K562 (cell line): ENCODE measurements around the gene EOGT. TPM values are rescaled to one million over a fixed set of nuclear protein-coding genes. Genes with fewer than 3 reads are reported as not detected.
A peak's percentile ranks its signal among the peaks of the same experiment; 100 is the strongest.

ENCODE experiments used
- CEBPG ChIP-seq, 3 experiments: fragments of 200-800 bp in 1 of 3; sonication (Bioruptor generic) in 1 of 3; sonication (generic) in 1 of 3; formaldehyde crosslinking in 1 of 3; IDR thresholded peaks in 2 of 3; conservative IDR thresholded peaks in 1 of 3; 2 replicates each; pipeline versions ENCODE4 v1.6.1 to v1.8.0; 2016 to 2022; ENCODE audit warnings: missing compliant biosample characterization in 2 of 3, missing genetic modification characterization in 2 of 3, mild to moderate bottlenecking in 1 of 3, missing genetic modification reagents in 1 of 3
- CREB1 ChIP-seq, 2 experiments: sonication (generic) in 1 of 2; formaldehyde crosslinking in 1 of 2; IDR thresholded peaks; 2 replicates each; pipeline versions ENCODE4 v1.6.1 to v1.8.0; 2012 to 2022; ENCODE audit warnings: inconsistent platforms in 1 of 2, mild to moderate bottlenecking in 1 of 2, missing genetic modification reagents in 1 of 2, moderate library complexity in 1 of 2
- EWSR1 ChIP-seq: fragments of 450-650 bp; IDR thresholded peaks from 2 replicates; pipeline ENCODE4 v1.6.1; 2018; ENCODE audit warnings: borderline replicate concordance, mild to moderate bottlenecking, low read depth, moderate library complexity; ENCODE audit not compliant: partially characterized antibody
- HMGN3 ChIP-seq: IDR thresholded peaks from 2 replicates; pipeline ENCODE4 v1.6.1; 2011; ENCODE audit warnings: borderline replicate concordance, low read depth, mild to moderate bottlenecking, mixed read lengths, low read length; ENCODE audit not compliant: insufficient read length; ENCODE audit errors: extremely low read depth
- HNRNPLL ChIP-seq: fragments of 200-400 bp; formaldehyde crosslinking; IDR thresholded peaks from 2 replicates; pipeline ENCODE4 v1.6.1; 2017; ENCODE audit warnings: low read length, low read depth, mild to moderate bottlenecking; ENCODE audit not compliant: poor library complexity, severe bottlenecking
- NFXL1 ChIP-seq: fragments of 450-650 bp; formaldehyde crosslinking; IDR thresholded peaks from 2 replicates; pipeline ENCODE4 v1.4.0; 2021; ENCODE audit warnings: mild to moderate bottlenecking
- NONO ChIP-seq, 2 experiments: fragments of 200-400 bp in 1 of 2; fragments of 450-650 bp in 1 of 2; formaldehyde crosslinking in 1 of 2; IDR thresholded peaks; 2 replicates each; pipeline ENCODE4 v1.6.1; 2017; ENCODE audit warnings: low read depth in 2 of 2, mild to moderate bottlenecking in 2 of 2, moderate library complexity in 2 of 2, low read length in 1 of 2
- NR2C2 ChIP-seq, 2 experiments: fragments of 200-800 bp in 1 of 2; sonication (Bioruptor generic) in 1 of 2; sonication (generic) in 1 of 2; formaldehyde crosslinking in 1 of 2; IDR thresholded peaks; 2 replicates each; pipeline versions ENCODE4 v1.6.1 to v1.8.0; 2016 to 2022; ENCODE audit warnings: mild to moderate bottlenecking in 1 of 2, missing compliant biosample characterization in 1 of 2, missing genetic modification characterization in 1 of 2, missing genetic modification reagents in 1 of 2
- POLR2A ChIP-seq: fragments of 450-650 bp; conservative IDR thresholded peaks from 2 replicates; pipeline ENCODE4 v1.6.1; 2016
- RBM39 ChIP-seq: fragments of 200-400 bp; formaldehyde crosslinking; optimal IDR thresholded peaks from 2 replicates; pipeline ENCODE3; 2018; ENCODE audit warnings: low read depth, low read length
- RHOXF2B ChIP-seq: fragments of 250-450 bp; sonication (Bioruptor Pico); conservative IDR thresholded peaks from 2 replicates; pipeline ENCODE4 v1.5.1; 2021
- RUNX1 ChIP-seq: sonication (generic); IDR thresholded peaks from 2 replicates; pipeline ENCODE4 v1.6.1; 2016; ENCODE audit warnings: antibody characterized with exemption, low read depth
- SLC30A9 ChIP-seq: fragments of 250-450 bp; sonication (Bioruptor Pico); IDR thresholded peaks from 2 replicates; pipeline ENCODE4 v1.8.0; 2022; ENCODE audit warnings: mild to moderate bottlenecking, moderate library complexity
- STAG1 ChIP-seq: sonication (generic); formaldehyde crosslinking; IDR thresholded peaks from 2 replicates; pipeline ENCODE4 v1.5.0; 2020; ENCODE audit warnings: missing genetic modification reagents, borderline replicate concordance
- TRIM28 ChIP-seq: fragments of 450-650 bp; IDR thresholded peaks from 2 replicates; pipeline ENCODE4 v1.6.1; 2017
- ZNF778 ChIP-seq: fragments of 450-650 bp; formaldehyde crosslinking; IDR thresholded peaks from 2 replicates; pipeline ENCODE4 v1.4.0; 2020; ENCODE audit warnings: mild to moderate bottlenecking, moderate library complexity
- ZNF830 ChIP-seq: fragments of 250-450 bp; sonication (Bioruptor Pico); IDR thresholded peaks from 2 replicates; pipeline ENCODE4 v1.5.0; 2021; ENCODE audit warnings: mild to moderate bottlenecking
- polyA plus RNA-seq, 8 experiments: library from polyadenylated mRNA; depleted of rRNA in 4 of 8; stranded (reverse) in 5 of 8; unstranded in 3 of 8; fragments of >200 nt; fragmentation: Nextera tagmentation in 2 of 8; fragmentation: Illumina TruSeq in 1 of 8; extraction: Ambion mirVana in 2 of 8; extraction: Trizol in 1 of 8; gene quantifications; 2 replicates each; pipeline versions ENCODE4 v1.2.1 to v1.2.3, GENCODE V29; 2011 to 2014; ENCODE audit warnings: inconsistent platforms in 1 of 8, missing spikeins in 1 of 8
- total RNA-seq, 7 experiments: library from RNA; depleted of rRNA in 6 of 7; stranded (reverse); fragments of >200 nt in 6 of 7; fragmentation: Illumina TruSeq in 2 of 7; extraction: Trizol in 2 of 7; gene quantifications; 2 replicates each; pipeline versions ENCODE4 v1.2.1 to v1.2.3, GENCODE V29; 2011 to 2021; ENCODE audit warnings: low replicate concordance in 1 of 7
- TF ChIP-seq, protein P1 (sequence below), 2 experiments: fragments of 450-650 bp in 1 of 2; sonication (generic) in 1 of 2; formaldehyde crosslinking; conservative IDR thresholded peaks; 2 replicates each; pipeline versions ENCODE4 v1.4.0 to v1.8.1; 2020 to 2022; ENCODE audit warnings: mild to moderate bottlenecking in 1 of 2, missing genetic modification reagents in 1 of 2
- TF ChIP-seq, protein P2 (sequence below): fragments of 250-450 bp; sonication (Bioruptor Pico); IDR thresholded peaks from 2 replicates; pipeline ENCODE4 v1.8.0; 2021; ENCODE audit warnings: moderate library complexity, mild to moderate bottlenecking, inconsistent platforms
- TF ChIP-seq, protein P3 (sequence below): fragments of 450-650 bp; formaldehyde crosslinking; IDR thresholded peaks from 2 replicates; pipeline ENCODE4 v1.4.0; 2022; ENCODE audit warnings: missing genetic modification characterization
- TF ChIP-seq, protein P4 (sequence below): sonication (generic); formaldehyde crosslinking; IDR thresholded peaks from 2 replicates; pipeline ENCODE4 v1.8.0; 2022; ENCODE audit warnings: mild to moderate bottlenecking, missing genetic modification reagents, borderline replicate concordance
- TF ChIP-seq, protein P5 (sequence below): fragments of 450-650 bp; conservative IDR thresholded peaks from 2 replicates; pipeline ENCODE4 v1.6.1; 2016; ENCODE audit warnings: missing genetic modification characterization, low read depth, mild to moderate bottlenecking, missing compliant biosample characterization, moderate library complexity

The EOGT gene
- total and polyA plus RNA-seq, 9 of the 15 experiments (the other 6 are each of a cell fraction or from before 2014, with no cell fraction given), result 3.6 to 17.9 (median 7.4) TPM

DNA sequence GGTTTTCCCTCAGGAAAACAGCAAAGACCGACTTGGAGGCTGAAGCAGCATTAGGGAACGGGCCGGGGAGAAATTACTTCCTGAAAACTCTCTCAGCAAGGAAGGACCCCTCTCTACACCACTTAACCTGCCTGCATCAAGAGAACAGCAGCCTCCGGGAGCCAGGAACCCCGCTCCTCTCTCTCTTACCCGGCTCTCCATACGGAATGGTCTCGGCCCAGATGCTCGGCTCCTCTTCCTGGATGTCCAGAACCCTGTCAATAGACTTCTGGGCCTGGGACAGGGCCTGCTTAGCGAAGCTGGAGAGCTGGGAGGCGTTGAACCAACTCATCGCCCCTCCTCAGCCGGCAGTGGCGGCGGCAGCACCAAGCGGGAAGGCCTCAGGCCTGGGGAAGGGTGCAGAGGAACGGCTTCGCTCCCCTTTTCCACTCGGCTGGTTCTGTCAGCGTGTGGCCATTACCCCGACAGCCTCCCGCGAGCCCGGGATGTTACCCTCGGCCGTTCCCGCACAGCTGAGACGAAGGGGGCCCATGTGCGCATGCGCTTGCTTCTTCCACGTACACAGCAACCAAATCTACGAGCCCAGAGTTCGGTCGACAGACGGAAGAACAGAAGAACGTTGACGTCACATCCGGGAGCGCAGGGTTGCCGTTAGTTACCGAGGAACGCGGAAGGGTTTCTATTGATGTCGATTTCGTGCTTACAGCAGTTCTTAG lies 38.4 kb upstream of the EOGT start, which contains the start of gene TMF1 (continued):
- TF ChIP-seq, protein P1, sequence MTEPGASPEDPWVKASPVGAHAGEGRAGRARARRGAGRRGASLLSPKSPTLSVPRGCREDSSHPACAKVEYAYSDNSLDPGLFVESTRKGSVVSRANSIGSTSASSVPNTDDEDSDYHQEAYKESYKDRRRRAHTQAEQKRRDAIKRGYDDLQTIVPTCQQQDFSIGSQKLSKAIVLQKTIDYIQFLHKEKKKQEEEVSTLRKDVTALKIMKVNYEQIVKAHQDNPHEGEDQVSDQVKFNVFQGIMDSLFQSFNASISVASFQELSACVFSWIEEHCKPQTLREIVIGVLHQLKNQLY (CRISPR knock-in tag; conservative IDR thresholded peaks at IDR 0.05), result no peak
- no peak for TF ChIP-seq RUNX1
- TF ChIP-seq SLC30A9 (CRISPR knock-in tag), result no peak
- TF ChIP-seq HNRNPLL, result no peak
- no peak for TF ChIP-seq ZNF830 (CRISPR knock-in tag)
- TF ChIP-seq, protein P2, sequence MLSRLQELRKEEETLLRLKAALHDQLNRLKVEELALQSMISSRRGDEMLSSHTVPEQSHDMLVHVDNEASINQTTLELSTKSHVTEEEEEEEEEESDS (CRISPR knock-in tag), result no peak
- no peak for TF ChIP-seq RBM39
- peak; percentile 87 for TF ChIP-seq CREB1 (IDR thresholded peaks at IDR 0.05)
- TF ChIP-seq CREB1 (CRISPR knock-in tag; IDR thresholded peaks at IDR 0.05), result peak; percentile 93
- no peak for TF ChIP-seq NR2C2 (CRISPR knock-in tag; IDR thresholded peaks at IDR 0.05)
- peak; percentile 69; the same call in 1 of the 2 replicates for TF ChIP-seq NR2C2 (tag; IDR thresholded peaks at IDR 0.05)
- TF ChIP-seq, protein P3, sequence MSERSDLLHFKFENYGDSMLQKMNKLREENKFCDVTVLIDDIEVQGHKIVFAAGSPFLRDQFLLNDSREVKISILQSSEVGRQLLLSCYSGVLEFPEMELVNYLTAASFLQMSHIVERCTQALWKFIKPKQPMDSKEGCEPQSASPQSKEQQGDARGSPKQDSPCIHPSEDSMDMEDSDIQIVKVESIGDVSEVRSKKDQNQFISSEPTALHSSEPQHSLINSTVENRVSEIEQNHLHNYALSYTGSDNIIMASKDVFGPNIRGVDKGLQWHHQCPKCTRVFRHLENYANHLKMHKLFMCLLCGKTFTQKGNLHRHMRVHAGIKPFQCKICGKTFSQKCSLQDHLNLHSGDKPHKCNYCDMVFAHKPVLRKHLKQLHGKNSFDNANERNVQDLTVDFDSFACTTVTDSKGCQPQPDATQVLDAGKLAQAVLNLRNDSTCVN (CRISPR knock-in tag), result no peak
- no peak for TF ChIP-seq STAG1 (CRISPR knock-in tag)
- TF ChIP-seq ZNF778 (CRISPR knock-in tag), result no peak
- TF ChIP-seq, protein P4, sequence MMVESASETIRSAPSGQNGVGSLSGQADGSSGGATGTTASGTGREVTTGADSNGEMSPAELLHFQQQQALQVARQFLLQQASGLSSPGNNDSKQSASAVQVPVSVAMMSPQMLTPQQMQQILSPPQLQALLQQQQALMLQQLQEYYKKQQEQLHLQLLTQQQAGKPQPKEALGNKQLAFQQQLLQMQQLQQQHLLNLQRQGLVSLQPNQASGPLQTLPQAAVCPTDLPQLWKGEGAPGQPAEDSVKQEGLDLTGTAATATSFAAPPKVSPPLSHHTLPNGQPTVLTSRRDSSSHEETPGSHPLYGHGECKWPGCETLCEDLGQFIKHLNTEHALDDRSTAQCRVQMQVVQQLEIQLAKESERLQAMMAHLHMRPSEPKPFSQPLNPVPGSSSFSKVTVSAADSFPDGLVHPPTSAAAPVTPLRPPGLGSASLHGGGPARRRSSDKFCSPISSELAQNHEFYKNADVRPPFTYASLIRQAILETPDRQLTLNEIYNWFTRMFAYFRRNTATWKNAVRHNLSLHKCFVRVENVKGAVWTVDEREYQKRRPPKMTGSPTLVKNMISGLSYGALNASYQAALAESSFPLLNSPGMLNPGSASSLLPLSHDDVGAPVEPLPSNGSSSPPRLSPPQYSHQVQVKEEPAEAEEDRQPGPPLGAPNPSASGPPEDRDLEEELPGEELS (CRISPR knock-in tag), result no peak
- no peak for TF ChIP-seq RHOXF2B (CRISPR knock-in tag)
- TF ChIP-seq EWSR1, result no peak
- TF ChIP-seq, protein P5, sequence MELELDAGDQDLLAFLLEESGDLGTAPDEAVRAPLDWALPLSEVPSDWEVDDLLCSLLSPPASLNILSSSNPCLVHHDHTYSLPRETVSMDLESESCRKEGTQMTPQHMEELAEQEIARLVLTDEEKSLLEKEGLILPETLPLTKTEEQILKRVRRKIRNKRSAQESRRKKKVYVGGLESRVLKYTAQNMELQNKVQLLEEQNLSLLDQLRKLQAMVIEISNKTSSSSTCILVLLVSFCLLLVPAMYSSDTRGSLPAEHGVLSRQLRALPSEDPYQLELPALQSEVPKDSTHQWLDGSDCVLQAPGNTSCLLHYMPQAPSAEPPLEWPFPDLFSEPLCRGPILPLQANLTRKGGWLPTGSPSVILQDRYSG (tag), result no peak
- TF ChIP-seq NONO (IDR thresholded peaks at IDR 0.05; ENCODE audit: low read depth in 2 of 2, low read length in 1 of 2), result no peak
- peak; percentile 76 for TF ChIP-seq POLR2A
- no peak for TF ChIP-seq NFXL1
- peak; percentile 32 for TF ChIP-seq HMGN3
- no peak for TF ChIP-seq CEBPG (CRISPR knock-in tag; IDR thresholded peaks at IDR 0.05)
- no peak for TF ChIP-seq CEBPG (tag; conservative IDR thresholded peaks at IDR 0.05 in 1 of 2, IDR thresholded peaks at IDR 0.05 in 1 of 2)
- TF ChIP-seq TRIM28, result no peak
